GM12873 (cell line): ENCODE data around the gene ELAVL2.

Experiments used
- TF ChIP-seq, protein P1 (sequence below): IDR thresholded peaks from 2 replicates; pipeline ENCODE4 v1.5.1; 2012; ENCODE audit warnings: low read depth, mild to moderate bottlenecking, moderate library complexity, low read length, control low read depth; ENCODE audit not compliant: insufficient read depth; ENCODE audit errors: missing control alignments

ELAVL2 gene

DNA sequence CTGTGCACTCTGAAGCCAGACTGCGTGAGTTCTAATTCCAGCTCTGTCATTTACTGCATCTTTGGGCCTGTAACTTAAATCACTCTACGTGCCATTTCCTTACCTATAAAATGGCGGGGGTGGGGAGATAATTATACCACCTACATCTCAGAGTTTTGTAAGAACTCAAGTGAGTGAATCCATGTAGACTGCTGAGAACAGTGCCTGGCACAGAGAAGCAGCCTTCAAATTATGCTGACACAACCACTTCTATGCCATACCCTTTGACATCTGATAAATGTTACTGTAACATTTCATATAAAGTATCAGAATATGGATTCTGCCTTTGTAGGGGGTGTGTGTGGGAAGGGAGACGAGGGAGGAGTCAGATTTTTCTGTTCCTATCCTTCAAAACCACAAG lies 27.7 kb downstream of the ELAVL2 start:
- TF ChIP-seq, protein P1, sequence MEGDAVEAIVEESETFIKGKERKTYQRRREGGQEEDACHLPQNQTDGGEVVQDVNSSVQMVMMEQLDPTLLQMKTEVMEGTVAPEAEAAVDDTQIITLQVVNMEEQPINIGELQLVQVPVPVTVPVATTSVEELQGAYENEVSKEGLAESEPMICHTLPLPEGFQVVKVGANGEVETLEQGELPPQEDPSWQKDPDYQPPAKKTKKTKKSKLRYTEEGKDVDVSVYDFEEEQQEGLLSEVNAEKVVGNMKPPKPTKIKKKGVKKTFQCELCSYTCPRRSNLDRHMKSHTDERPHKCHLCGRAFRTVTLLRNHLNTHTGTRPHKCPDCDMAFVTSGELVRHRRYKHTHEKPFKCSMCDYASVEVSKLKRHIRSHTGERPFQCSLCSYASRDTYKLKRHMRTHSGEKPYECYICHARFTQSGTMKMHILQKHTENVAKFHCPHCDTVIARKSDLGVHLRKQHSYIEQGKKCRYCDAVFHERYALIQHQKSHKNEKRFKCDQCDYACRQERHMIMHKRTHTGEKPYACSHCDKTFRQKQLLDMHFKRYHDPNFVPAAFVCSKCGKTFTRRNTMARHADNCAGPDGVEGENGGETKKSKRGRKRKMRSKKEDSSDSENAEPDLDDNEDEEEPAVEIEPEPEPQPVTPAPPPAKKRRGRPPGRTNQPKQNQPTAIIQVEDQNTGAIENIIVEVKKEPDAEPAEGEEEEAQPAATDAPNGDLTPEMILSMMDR = no peak

DNA sequence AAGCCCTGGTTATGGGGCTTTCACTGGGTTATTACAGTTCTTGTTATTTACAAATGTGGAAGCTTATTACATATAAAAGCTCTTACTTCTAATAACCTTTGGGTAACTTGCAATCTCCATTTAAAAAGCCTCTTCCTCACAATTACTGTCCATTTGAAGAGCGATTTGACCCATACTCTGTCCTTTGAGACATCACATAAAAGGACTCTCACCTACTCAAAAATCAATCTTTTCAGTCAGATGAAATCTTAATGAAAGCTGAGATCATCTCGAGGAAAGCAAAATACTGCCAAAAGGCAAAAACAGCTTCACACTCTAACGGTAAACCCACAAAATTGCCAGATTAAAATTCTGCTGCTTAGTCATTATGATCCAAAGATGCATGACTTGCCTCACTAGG lies 29.8 kb downstream of the ELAVL2 start:
- TF ChIP-seq, protein P1 = no peak

GRCh38 chr9:23790351-23791260 lies 35.4 kb downstream of the ELAVL2 start:
- TF ChIP-seq, protein P1 = no peak

DNA sequence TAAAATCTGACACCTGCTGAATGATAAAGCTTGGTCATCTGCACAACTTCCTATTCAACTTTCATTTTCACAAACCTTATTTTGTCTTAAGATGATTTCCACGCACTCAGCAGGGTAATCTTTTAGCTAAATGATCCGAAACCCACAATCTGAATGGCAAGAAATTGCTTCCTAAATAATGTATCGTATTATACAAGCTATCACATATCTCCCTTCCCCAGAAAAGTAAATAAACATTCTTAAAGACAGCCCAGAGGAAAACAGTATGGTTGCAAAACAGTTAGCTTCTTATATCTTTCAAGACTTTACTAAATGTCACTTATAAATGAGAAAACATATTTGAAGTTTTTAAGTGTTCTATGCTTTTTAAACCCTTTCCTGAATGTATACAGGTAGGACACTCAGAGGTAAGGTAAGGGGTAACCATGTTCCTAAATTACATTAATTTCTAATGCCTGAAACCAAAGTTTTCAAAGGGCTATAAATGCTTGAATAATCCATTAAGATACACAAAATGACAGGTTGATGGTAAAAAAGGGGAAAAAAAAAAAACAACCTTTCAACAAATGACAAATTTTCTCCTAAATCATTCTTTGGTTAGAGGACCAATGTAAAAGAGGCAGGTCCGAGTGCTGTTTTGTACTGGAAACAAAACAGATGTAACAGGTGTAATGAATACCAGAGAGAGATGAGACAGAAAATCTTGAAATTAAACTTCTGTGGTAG lies 36.3 kb downstream of the ELAVL2 start:
- TF ChIP-seq, protein P1 = no peak

GRCh38 chr9:23784962-23785361 lies 41.1 kb downstream of the ELAVL2 start:
- TF ChIP-seq, protein P1 = no peak

DNA sequence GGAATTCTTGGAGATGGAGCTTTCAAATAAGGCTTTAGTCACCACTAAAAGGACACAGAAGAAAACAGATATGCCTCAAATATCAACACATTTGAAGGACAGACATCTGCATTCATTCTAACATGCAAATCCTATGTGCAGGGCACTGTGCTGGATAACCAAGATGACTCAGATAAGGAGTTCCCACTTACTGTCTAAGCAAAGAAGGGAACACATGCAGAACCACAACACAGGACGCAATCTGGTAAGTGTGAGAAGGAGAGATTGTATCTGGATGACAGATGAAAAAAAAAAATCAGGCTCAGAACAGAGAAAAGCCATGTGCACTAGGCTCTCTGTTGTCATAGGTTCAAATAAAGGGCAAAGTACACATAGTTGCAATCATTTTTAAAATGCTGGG lies 42.5 kb downstream of the ELAVL2 start:
- TF ChIP-seq, protein P1 = no peak

DNA sequence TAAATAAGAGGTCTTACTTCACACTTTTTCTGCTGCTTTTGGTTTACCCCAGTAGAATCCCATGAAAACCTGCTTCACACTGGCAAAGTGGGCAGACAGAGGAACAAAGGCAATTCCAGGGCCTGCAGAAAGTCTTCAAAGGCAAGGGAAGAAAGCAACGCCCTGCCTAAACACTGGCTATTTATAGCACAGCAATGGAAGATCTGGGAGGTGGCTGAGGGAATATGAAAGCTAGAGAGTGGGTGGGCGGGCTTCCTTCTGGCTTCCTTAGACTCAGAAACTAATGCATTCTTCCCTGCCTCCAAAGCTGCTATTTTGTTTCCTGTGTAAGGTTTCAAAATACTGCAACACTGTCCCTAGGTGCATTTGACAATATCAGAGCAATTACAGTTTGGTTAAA lies 46.8 kb downstream of the ELAVL2 start:
- TF ChIP-seq, protein P1 = no peak
